BJ (cell line): ENCODE results near the gene NSD1. TPM values are rescaled to one million over a fixed set of nuclear protein-coding genes. Genes with fewer than 3 reads are reported as not detected.

Experiments
- CTCF ChIA-PET: fragments of 350-600 bp; formaldehyde crosslinking; extraction: SDS; loops from one replicate; lab custom pipeline; 2021; ENCODE audit warnings: antibody characterized with exemption, inconsistent platforms; lab: Yijun Ruan, JAX
- POLR2A ChIA-PET: fragments of 300-600 bp; sonication (Branson Sonifier 250); formaldehyde crosslinking; extraction: SDS; loops from one replicate; lab custom pipeline; 2021; ENCODE audit warnings: antibody characterized with exemption; lab: Charles Lee
- DNase-seq: peaks from one replicate; pipeline ENCODE4 v3.0.0-alpha.2; 2011; ENCODE audit warnings: low read depth
- H3K27me3 ChIP-seq: 2 replicates; pipeline ENCODE4 v1.6.0; 2011; ENCODE audit warnings: low read length; ENCODE audit not compliant: control insufficient read depth, insufficient read depth
- H3K36me3 ChIP-seq: 2 replicates; pipeline ENCODE4 v1.5.1; 2011; ENCODE audit warnings: low read length; ENCODE audit not compliant: control insufficient read depth, insufficient read depth
- H3K4me3 ChIP-seq: 2 replicates; pipeline ENCODE4 v1.5.1; 2011; ENCODE audit warnings: low read depth, mild to moderate bottlenecking, control low read depth, low read length
- CTCF ChIP-seq: IDR thresholded peaks from 2 replicates; pipeline ENCODE4 v1.5.1; 2011; ENCODE audit warnings: low read depth, mild to moderate bottlenecking, control low read depth, inconsistent platforms, low read length, moderate library complexity; ENCODE audit not compliant: insufficient read depth
- polyA plus RNA-seq: library from polyadenylated mRNA; depleted of rRNA; stranded (reverse); fragments of >200 nt; gene quantifications from 2 replicates; pipeline ENCODE4 v1.2.3, GENCODE V29; 2011

The NSD1 gene
- polyA plus RNA-seq, 1 experiment: 15.8 TPM

GRCh38 chr5:177189416-177189815 is 55.8 kb downstream of the NSD1 start:
- POLR2A ChIA-PET: no interaction called here
- no peak for TF ChIP-seq CTCF

GRCh38 chr5:177189965-177190364 is 56.4 kb downstream of the NSD1 start:
- Histone ChIP-seq H3K4me3 (no peak overlapping the region), H3K27me3 (no peaks in the 10 kb centered on the region), H3K36me3 (no peaks in the 10 kb centered on the region; the same call in 1 of the 2 replicates)
- TF ChIP-seq CTCF: no peak
- peak; percentile 2 for DNase-seq
- ChIA-PET CTCF (no interaction called here), POLR2A (no interaction called here)

More at GRCh38 chr5:177189416-177189815, 55.8 kb downstream of the NSD1 start:
- no peak overlapping the region for H3K4me3 ChIP-seq
- CTCF ChIA-PET: interaction anchor here (0.6 to 1.0 kb wide), 2 partner anchors 8 to 76 kb away, joined by 3 read pairs; no protein-coding TSS in a partner anchor
- no peaks in the 10 kb centered on the region; the same call in 1 of the 2 replicates for H3K36me3 ChIP-seq
- H3K27me3 ChIP-seq: no peaks in the 10 kb centered on the region
- peak; percentile 28 for DNase-seq

GRCh38 chr5:177194268-177194667 is 60.7 kb downstream of the NSD1 start:
- CTCF ChIA-PET: interaction anchor here (1.1 to 1.7 kb wide), 2 partner anchors 40 to 81 kb away, joined by 4 to 5 read pairs; no protein-coding TSS in a partner anchor
- Histone ChIP-seq H3K4me3 (no peak overlapping the region), H3K27me3 (no peaks in the 10 kb centered on the region), H3K36me3 (peaks cover 2% of the 10 kb centered on the region; the same call in 1 of the 2 replicates)
- DNase-seq: peak; percentile 96
- POLR2A ChIA-PET: interaction anchor here (0.7 kb wide), 3 partner anchors 19 to 167 kb away, joined by 8 to 14 read pairs (median 9); no protein-coding TSS in a partner anchor
- no peak for TF ChIP-seq CTCF

- CTCF ChIA-PET: interaction anchor here (1.1 to 1.7 kb wide), 2 partner anchors 39 to 82 kb away, joined by 4 to 5 read pairs; no protein-coding TSS in a partner anchor
- no peak overlapping the region for H3K4me3 ChIP-seq
- TF ChIP-seq CTCF: no peak
- H3K27me3 ChIP-seq: no peaks in the 10 kb centered on the region
- peaks cover 2% of the 10 kb centered on the region; the same call in 1 of the 2 replicates for H3K36me3 ChIP-seq
- POLR2A ChIA-PET: no interaction called here
- no peak for DNase-seq
Observed at GRCh38 chr5:177195307-177195952, 61.9 kb downstream of the NSD1 start.

GRCh38 chr5:177198738-177199137 is 65.2 kb downstream of the NSD1 start:
- Histone ChIP-seq H3K36me3 (peaks cover 2% of the 10 kb centered on the region; the same call in 1 of the 2 replicates), H3K27me3 (no peaks in the 10 kb centered on the region), H3K4me3 (no peak overlapping the region)
- DNase-seq: no peak
- POLR2A ChIA-PET: no interaction called here
- CTCF ChIA-PET: no interaction called here
- TF ChIP-seq CTCF: no peak
